T-helper 22 cell (primary cell): ENCODE results near the gene ERGIC1.
"Not testable (repeated sequence)": the region's sequence is repeated elsewhere in the genome, so short reads cannot be mapped to it uniquely, and the experiment has no call there.

Source experiments
- DNase-seq: peaks from one replicate; pipeline ENCODE4 v3.0.0-alpha.2; 2020; ENCODE audit warnings: low read depth

Gene ERGIC1

DNA sequence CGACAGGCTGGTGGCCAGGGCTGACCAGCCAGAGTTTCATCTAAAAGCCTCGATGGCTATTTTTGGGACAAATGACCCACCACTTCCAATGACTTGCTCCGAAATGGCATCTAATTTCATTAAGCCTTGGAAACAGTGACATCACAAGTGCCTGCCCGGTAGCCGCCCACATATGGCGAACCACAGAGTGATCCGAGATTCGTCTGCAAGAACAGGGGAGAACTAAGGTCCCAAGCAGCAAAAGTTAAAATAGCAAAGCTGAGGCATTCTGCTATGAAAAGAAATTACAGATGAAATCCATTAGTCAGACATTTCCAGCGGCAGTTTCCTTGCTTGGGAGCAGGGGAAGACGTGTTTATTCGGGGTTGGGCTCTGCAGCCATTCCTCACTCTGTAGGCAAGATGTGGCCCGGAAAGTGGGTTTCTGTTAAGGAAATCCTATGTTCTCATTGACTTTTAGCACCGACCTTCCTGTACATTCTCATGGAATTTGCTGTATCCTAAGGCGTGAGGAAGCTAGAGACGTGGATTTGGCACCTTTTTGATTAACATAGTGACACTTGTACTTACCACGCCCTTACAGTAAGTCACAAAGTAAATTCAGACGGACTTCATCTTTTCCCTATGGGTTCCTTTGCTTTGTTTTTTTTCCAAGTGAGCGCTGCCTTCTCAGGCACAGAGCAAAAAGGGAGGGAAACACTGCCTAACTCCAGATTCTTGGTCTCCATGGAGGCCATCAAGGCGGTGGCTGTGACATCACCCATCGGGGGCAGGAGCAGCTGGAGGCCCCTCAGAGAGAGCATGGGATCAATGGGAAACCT lies 45.1 kb downstream of the ERGIC1 start:
- DNase-seq: no peak

DNA sequence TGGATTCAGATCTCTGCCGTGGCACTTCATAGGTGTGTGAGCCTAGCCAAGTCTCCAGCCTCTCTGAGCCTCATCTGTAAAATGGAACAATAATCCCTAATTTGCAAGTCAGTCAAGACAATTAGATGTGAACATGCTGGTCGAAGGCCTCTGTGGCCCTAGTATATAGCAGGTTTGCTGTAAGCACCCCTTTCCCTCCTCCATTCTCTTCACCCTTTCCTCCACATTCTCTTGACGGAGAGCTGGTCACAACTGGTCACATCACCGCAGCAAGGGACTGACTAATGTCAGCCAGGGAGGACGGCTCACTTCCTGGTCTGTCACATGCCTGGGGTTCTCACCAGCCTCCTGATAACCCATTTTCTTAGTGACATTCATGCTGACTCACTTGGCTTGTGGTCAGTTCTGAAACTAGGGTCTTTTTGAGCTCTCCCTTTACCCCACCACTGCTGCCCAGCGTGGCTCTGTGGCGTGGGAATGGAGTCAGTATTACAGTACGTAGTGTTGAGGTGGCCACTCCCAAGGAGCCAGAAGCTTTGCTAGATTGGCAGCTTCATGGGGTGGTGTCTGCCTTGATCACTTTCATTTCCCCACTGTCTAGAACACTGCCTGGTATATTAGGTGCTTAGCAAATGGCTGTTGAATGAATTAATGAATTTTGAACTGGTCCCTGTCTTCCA lies 47.8 kb downstream of the ERGIC1 start:
- no peak for DNase-seq

DNA sequence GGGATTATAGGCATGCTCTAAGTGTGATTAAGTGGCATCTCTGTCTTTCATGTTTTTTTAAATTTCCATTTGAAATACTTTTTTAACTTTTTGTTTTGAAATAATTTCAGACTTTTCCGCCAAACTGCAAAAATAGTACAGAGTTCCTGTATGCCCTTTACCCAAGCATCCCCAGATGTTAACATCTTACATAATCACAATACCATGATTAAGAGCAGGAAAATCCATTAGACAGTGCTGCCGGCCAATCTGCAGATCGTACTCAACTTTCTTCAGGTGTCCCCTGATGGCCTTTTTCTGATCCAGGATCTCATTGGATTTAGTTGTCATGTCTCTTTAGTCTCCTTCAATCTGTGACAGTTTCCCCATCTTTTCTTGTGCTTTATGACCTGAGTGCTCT lies 49.0 kb downstream of the ERGIC1 start:
- DNase-seq: no peak

DNA sequence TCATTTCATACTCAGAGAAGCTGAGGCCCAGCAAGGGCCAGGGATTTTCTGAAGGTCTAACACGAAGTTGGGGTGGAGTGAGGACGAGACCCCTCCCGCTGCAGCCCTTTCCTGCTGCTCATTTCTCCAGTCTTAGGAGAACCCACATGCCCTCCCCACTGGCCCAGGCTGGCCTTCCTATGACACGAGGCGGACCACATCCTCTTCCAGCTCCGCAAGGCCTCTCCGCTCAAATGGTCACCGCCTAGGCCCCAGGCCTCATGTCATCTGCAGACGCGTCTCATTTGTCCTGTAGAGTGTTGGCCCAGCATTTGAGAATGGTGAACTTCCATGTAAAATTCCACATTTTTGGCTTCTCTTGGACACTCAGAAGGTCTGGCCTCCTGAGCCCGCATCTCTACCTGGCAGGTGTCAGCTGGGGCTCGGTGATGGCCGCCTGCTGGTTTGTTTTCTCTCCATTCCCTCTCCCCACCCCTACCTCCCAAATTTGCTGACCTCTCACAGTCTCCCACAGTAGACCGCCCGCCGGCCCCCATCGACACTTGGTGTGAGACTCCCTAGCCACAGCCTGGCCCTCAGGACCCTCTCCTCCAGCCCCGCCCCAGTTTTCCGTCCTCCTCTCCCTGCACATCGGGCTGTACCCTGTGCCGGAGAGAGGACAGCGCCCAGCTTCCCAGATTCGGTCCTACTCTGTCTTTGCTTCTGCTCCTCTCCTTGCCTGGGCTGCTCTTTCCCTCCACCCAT lies 51.7 kb downstream of the ERGIC1 start:
- DNase-seq: no peak

DNA sequence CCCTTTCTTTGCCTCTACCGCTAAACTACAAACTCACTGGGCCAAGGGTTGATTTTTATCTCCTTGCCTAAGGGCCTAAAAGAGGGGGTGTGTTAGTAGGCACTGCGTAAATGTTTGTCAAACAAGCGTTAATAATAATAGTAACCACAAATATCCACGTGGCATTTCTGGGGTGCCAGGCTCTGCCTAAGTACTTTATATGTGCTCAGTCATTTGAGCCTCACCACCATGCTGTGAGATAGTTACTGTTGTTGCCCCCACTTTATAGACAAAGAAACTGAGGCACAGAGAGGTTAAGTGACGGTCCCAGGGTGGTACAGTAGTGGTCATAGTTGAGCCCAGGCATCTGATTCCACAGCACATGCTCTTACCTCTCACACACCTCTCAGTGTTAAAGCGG lies 52.4 kb downstream of the ERGIC1 start:
- no peak for DNase-seq

DNA sequence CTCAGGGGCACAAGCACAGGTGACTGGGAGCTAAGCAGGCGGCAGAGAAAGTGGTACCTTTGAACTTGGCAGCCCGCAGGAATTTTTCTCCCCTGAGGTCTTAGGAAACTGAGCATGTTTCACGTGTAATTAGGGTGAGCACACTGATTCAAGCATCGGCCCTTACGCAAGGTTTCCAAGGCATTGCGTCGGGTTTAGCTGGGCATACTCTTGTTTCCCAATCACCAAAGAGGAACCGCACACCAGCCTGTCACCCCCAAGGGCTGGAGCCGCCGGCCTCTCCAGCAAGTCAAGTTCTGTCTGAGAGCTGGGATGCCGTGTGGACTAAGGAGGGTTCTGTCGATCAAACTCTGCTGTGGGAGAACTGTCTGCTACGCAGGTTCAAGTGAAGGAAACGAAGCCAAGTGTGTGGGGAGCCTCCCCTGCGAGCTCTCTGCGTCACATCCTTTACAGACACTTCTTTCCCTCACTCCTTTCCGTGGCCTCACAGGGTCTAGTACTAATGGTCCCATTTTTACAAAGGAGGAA lies 53.0 kb downstream of the ERGIC1 start:
- no peak for DNase-seq

DNA sequence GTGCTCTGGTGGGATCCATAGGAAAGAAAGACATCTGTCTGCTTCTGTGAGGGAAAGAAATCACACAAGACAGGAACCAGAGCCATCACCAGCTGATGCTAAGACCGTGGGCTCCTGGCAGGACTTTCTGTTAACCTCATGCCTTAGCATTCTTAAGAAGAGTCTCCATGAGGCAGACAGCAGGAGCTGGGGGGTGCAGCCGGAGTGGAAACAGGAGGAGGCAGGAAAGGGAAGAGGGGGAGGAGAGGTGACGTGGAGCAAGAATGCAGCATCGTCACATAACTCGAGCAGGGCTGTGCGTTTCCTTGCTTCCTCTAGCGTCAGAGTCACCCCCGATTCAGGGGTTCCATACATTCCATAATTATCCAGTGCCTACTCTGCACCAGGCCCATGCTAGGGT lies 53.6 kb downstream of the ERGIC1 start:
- DNase-seq: no peak

GRCh38 chr5:172890659-172891058 lies 56.6 kb downstream of the ERGIC1 start:
- DNase-seq: no peak

DNA sequence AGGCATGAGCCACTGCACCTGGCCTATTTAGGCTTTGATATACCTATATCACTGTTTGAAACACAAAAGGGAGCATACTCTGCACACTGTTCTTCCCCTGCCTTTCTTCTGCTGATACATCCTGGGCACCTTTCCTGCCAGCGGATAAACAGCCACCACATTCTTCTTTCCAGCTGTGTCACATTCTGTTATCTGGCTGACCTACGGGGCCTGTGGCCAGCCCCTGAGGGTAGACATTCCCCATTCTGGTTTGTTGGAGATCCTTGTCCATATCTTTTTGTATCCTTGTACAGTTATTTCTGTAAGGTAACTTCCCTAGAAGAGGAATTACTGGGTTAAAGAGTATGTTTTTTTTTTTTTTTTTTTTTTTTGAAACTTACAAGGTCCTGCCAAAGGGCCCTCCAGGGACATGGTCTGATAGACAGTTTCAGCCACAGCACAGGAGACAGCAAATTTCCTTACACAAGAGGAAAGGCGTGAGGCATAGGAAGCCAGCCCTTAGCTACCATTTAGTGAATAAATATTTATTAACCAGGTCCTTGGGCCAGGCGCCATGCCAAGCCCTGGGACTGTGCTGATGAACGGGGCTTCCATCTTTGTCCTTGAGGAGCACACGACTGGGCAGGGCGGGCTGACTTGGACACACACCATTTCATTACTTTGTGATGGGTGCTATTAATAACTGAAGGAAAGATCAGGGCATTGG lies 57.8 kb downstream of the ERGIC1 start:
- no peak for DNase-seq

- DNase-seq: no peak
Observed at GRCh38 chr5:172892713-172893112, 58.7 kb downstream of the ERGIC1 start.

DNA sequence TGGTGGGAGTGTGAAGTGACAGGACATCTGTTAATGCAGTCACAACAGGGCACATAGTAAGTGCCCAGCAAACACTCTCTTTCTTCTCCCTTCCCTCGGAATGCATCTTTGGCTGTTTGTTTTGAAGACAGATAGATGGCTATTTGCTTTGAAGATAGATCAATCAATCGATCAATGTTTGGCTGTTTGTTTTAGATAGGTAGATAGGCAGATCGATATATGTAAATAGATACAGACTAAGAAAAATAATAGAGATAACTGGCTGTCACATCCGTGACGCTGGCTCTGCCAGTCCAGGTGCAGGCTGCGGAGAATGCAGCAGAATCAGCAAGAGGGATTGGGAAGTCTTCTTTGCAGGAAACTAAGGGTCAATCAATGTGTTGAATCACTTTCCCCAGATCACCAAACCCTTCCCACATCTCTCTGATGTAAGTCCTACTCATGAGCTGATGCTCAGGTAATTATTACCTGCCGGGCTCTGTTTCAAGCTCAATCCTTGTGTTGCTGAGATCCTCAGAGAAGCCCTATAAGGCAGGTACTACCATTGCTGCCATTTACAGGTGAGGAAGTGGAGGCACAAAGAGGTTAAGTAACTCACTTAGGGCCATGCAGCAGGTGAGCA lies 60.8 kb downstream of the ERGIC1 start:
- no peak for DNase-seq

DNA sequence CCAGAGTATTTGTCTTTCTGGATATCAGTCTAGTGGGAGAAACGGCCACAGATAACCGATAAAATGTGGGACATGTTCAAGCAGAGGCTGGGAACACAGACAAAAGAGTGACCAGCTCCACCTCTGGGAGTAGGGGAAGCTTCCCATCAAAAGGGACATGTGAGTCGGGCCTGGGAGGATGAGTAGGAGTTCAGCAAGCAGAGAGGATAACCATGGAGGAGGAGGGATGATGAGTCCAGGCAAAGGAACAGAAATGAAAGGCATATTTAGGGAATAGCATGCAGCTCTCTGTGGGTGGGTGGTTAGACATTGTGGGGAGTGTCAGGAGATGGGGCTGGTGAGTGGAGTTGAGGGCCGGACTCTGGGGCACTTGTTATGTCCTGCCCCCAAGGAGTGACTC lies 61.5 kb downstream of the ERGIC1 start:
- no peak for DNase-seq

GRCh38 chr5:172896465-172896864 lies 62.4 kb downstream of the ERGIC1 start:
- DNase-seq: no peak

DNA sequence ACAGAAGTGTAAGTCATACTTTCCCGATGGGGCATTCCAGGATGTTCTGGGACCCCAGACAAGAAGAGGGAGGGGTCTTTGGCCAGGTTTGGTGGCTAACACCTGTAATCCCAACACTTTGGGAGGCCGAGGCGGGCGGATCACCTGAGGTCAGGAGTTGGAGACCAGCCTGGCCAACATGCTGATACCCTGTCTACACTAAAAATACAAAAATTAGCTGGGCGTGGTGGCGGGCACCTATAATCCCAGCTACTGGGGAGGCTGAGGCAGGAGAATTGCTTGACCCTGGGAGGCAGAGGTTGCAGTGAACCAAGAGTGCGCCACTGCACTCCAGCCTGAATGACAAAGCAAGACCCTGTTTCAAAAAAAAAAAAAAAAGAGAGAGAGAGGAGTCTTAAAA lies 63.0 kb downstream of the ERGIC1 start:
- not testable (repeated sequence) for DNase-seq

DNA sequence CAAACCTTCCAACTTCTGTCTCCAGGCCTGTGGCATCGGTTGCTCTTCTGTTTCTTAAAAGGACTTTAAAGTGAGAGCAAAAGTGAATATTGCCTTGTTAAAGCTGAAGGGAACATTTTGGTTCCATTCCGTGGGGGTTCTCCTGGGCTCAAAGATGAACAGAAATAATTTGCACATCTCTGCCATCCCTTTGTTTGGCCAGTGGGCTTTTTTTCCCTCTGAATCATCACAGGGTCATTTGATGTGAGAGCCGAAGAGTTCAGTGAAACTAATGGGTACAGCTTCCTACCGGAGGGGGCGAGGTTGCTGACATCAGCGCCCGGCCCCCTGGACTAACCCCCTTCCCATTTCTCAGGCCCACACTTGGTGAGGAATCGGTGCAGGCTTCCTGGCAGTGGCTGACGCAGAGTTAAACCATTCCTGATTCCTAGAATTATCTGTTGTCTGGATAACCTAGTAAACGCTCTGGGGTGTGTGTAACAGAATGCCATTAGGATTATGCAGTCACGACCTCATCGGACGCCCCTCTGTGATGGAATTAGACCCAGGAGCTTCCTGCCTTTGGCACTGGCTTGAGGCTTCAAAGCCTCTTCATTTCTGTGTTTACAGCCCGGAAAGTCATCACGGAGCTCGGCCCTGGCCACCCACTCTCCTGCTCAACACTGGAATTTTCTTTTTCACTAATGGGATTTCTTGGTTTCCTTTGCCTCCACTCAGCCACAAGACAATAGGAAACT lies 63.6 kb downstream of the ERGIC1 start:
- DNase-seq: no peak

DNA sequence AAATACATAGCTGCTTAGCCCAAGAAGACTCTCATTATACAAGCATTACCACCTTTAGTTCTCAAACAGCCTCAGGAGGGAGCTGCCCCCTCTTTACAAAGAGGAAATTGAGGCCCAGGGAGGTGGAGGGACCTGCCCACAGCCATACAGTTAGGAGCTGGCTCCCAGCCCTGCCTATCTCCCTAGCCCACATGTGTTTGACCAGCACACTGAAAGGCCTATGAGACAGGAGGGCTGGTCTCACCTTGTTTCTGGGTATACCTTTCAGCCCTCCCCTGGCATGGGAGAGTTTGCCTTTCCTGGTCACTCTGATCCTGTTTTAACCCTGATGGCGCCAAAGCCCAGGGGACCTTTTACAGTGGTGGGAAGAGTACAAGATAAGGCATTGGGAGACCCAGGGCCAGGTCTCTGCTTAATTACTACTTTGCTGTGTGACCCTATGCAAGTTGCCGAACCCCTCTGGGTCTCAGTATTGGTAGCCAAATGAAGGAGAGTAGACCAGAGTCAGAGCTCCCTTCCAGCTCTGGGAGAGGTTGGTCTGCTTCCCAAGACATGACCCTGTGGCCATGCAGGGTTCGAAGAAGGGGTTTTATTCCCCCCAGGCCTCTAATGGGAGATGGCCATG lies 64.3 kb downstream of the ERGIC1 start:
- DNase-seq: no peak

DNA sequence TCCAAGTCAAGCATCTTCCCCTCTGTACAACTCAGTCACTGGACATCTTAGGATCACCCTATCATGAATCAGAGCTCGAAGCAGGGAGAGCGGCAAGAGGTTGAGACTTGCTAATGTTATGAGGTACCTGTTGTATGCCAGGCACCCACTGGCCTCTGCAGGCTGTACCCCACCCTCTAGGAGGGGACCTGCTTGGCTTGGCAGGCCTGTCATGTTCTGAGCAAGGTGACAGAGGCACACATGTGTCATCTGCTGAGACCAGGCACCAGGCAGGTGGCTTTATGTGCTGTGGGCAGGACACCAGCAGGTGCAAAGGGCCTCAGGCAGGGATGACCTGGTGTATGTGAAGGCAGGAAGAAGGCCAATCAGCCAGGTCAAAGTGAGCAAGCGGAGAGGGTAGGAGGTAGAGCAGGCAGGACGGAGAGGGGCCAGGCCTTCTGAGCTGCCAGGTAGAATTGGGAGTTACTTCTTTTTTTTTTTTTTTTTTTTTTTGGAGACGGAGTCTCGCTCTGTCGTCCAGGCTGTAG lies 64.9 kb downstream of the ERGIC1 start:
- DNase-seq: no peak

- no peak for DNase-seq
Observed at GRCh38 chr5:172899436-172899835, 65.4 kb downstream of the ERGIC1 start.

- DNase-seq: no peak
Observed at GRCh38 chr5:172901012-172901780, 67.1 kb downstream of the ERGIC1 start.
